GM20431 (cell line): Measurements from ENCODE around the gene CDH13.

ENCODE experiments used
- in situ Hi-C: fragments of 300-500 bp; cut with MseI, MboI; formaldehyde crosslinking; loops from one replicate; pipeline ENCODE4 v1.15.0; 2020; ENCODE audit warnings: low sequenced_read_pairs; ENCODE audit not compliant: unreplicated experiment

CDH13 gene

GRCh38 chr16:82625066-82625968 lies 1.5 kb upstream of the CDH13 start:
- in situ Hi-C loops = no loop called here

- in situ Hi-C loops = no loop called here
Observed at GRCh38 chr16:82628088-82628423, 1.3 kb downstream of the CDH13 start.

GRCh38 chr16:82628711-82629110 lies 1.9 kb downstream of the CDH13 start:
- in situ Hi-C loops = no loop called here

GRCh38 chr16:82629441-82630027 lies 2.8 kb downstream of the CDH13 start:
- in situ Hi-C loops = no loop called here

- in situ Hi-C loops = no loop called here
Observed at GRCh38 chr16:82630219-82630618, 3.5 kb downstream of the CDH13 start.

- in situ Hi-C loops = no loop called here
Observed at GRCh38 chr16:82630688-82631087, 3.9 kb downstream of the CDH13 start.

GRCh38 chr16:82631701-82632685 lies 5.2 kb downstream of the CDH13 start:
- in situ Hi-C loops = no loop called here

GRCh38 chr16:82633964-82634600 lies 7.3 kb downstream of the CDH13 start:
- in situ Hi-C loops = no loop called here

GRCh38 chr16:82634955-82635610 lies 8.3 kb downstream of the CDH13 start:
- in situ Hi-C loops = no loop called here

GRCh38 chr16:82636485-82636884 lies 9.7 kb downstream of the CDH13 start:
- in situ Hi-C loops = no loop called here

GRCh38 chr16:82636958-82637357 lies 10.2 kb downstream of the CDH13 start:
- in situ Hi-C loops = no loop called here

- in situ Hi-C loops = no loop called here
Observed at GRCh38 chr16:82638095-82638798, 11.5 kb downstream of the CDH13 start.

- in situ Hi-C loops = no loop called here
Observed at GRCh38 chr16:82639263-82639662, 12.5 kb downstream of the CDH13 start.

- in situ Hi-C loops = no loop called here
Observed at GRCh38 chr16:82639666-82640336, 13.0 kb downstream of the CDH13 start.

GRCh38 chr16:82641336-82641984 lies 14.7 kb downstream of the CDH13 start:
- in situ Hi-C loops = no loop called here

- in situ Hi-C loops = no loop called here
Observed at GRCh38 chr16:82643136-82643535, 16.4 kb downstream of the CDH13 start.

GRCh38 chr16:82643936-82644630 lies 17.3 kb downstream of the CDH13 start:
- in situ Hi-C loops = no loop called here
